ENCODE results near the gene IFT27. TPM values are rescaled to one million over a fixed set of nuclear protein-coding genes. Genes with fewer than 3 reads are reported as not detected.
A peak's percentile ranks its signal among the peaks of the same experiment; 100 is the strongest.

The IFT27 gene
- total RNA-seq, 1 donor from 2014 or later: 26.3 TPM

GRCh38 chr22:36765943-36766450 is 9.9 kb downstream of the IFT27 start:
- Mint-ChIP-seq H3K9me3 (no peaks in the 10 kb centered on the region), H3K27ac (no peak overlapping the region), H3K4me1 (peaks cover 2% of the 10 kb centered on the region), H3K36me3 (ENCODE audit: low read depth) (peaks cover 1% of the 10 kb centered on the region), H3K4me3 (no peak overlapping the region), H3K27me3 (no peaks in the 10 kb centered on the region)
- intact Hi-C loops (cut with micrococcal nuclease): no loop called here
- no peak for DNase-seq

- Mint-ChIP-seq H3K27me3 (no peaks in the 10 kb centered on the region), H3K9me3 (no peaks in the 10 kb centered on the region), H3K4me3 (no peak overlapping the region), H3K36me3 (ENCODE audit: low read depth) (peaks cover 1% of the 10 kb centered on the region), H3K27ac (no peak overlapping the region), H3K4me1 (peaks cover 2% of the 10 kb centered on the region)
- intact Hi-C loops (cut with micrococcal nuclease): no loop called here
- no peak for DNase-seq
Observed at GRCh38 chr22:36765131-36765942, 10.6 kb downstream of the IFT27 start.

DNA sequence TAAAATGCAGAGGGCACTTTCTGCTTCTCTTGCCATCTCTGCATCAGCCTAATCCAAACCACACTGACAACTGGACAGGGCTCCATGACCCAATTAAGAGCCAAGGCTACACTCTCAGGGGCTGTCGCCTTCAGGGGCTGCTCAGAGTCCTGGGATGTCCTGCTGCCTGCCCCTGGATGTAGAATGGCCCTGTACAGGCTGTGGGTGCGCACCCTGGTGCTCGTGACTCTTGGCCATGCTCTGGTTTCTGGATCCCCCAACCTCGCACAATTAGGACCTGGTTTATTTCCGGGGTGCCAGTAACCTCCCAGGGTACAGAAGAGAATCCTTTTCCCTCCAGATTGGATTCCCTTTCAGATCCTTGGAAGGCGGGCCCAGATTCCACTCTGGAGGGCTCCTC is 11.3 kb downstream of the IFT27 start:
- DNase-seq: no peak
- H3K4me3 Mint-ChIP-seq: no peak overlapping the region
- H3K27me3 Mint-ChIP-seq: no peaks in the 10 kb centered on the region
- H3K27ac Mint-ChIP-seq: no peak overlapping the region
- intact Hi-C loops (cut with micrococcal nuclease): no loop called here
- H3K4me1 Mint-ChIP-seq: peaks cover 2% of the 10 kb centered on the region
- no peaks in the 10 kb centered on the region for H3K9me3 Mint-ChIP-seq
- peaks cover 1% of the 10 kb centered on the region for H3K36me3 Mint-ChIP-seq (ENCODE audit: low read depth)

DNA sequence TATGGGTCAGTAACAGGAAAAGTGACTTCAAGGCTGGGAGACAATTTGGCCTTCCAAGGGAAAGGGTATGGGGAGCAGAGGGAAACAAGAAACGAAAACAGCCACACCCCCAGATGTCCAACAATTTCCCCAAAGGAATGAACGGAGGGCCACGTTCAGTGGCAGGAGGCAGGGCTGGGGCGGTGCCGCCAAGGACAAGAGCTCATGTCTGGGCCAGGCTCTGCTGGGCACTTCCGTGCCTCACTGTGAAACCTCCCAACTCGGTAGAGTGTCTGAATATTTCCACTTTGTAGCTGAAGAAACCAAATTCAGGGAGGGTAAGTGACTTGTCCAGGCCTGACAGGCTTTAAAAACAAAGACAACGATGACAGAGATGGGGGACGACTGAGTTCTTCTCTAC is 11.9 kb downstream of the IFT27 start:
- H3K27ac Mint-ChIP-seq: no peak overlapping the region
- H3K4me1 Mint-ChIP-seq: peaks cover 2% of the 10 kb centered on the region
- intact Hi-C loops (cut with micrococcal nuclease): no loop called here
- DNase-seq: no peak
- H3K9me3 Mint-ChIP-seq: no peaks in the 10 kb centered on the region
- no peak overlapping the region for H3K4me3 Mint-ChIP-seq
- H3K36me3 Mint-ChIP-seq (ENCODE audit: low read depth): peaks cover 1% of the 10 kb centered on the region
- H3K27me3 Mint-ChIP-seq: no peaks in the 10 kb centered on the region

- Mint-ChIP-seq H3K27me3 (no peaks in the 10 kb centered on the region), H3K27ac (no peak overlapping the region), H3K36me3 (ENCODE audit: low read depth) (peaks cover 1% of the 10 kb centered on the region), H3K4me3 (no peak overlapping the region), H3K9me3 (no peaks in the 10 kb centered on the region), H3K4me1 (peaks cover 2% of the 10 kb centered on the region)
- intact Hi-C loops (cut with micrococcal nuclease): no loop called here
- no peak for DNase-seq
Observed at GRCh38 chr22:36763576-36763975, 12.3 kb downstream of the IFT27 start.

- Mint-ChIP-seq H3K27me3 (no peaks in the 10 kb centered on the region), H3K4me3 (no peak overlapping the region), H3K27ac (no peak overlapping the region), H3K36me3 (ENCODE audit: low read depth) (peaks cover 1% of the 10 kb centered on the region), H3K9me3 (no peaks in the 10 kb centered on the region), H3K4me1 (peaks cover 2% of the 10 kb centered on the region)
- intact Hi-C loops (cut with micrococcal nuclease): no loop called here
- DNase-seq: no peak
Observed at GRCh38 chr22:36762687-36763260, 13.1 kb downstream of the IFT27 start.

GRCh38 chr22:36761553-36762240 is 14.2 kb downstream of the IFT27 start:
- Mint-ChIP-seq H3K4me3 (no peak overlapping the region), H3K36me3 (ENCODE audit: low read depth) (peaks cover 1% of the 10 kb centered on the region), H3K4me1 (peaks cover 2% of the 10 kb centered on the region), H3K27me3 (no peaks in the 10 kb centered on the region), H3K9me3 (no peaks in the 10 kb centered on the region), H3K27ac (no peak overlapping the region)
- intact Hi-C loops (cut with micrococcal nuclease): no loop called here
- DNase-seq: no peak

DNA sequence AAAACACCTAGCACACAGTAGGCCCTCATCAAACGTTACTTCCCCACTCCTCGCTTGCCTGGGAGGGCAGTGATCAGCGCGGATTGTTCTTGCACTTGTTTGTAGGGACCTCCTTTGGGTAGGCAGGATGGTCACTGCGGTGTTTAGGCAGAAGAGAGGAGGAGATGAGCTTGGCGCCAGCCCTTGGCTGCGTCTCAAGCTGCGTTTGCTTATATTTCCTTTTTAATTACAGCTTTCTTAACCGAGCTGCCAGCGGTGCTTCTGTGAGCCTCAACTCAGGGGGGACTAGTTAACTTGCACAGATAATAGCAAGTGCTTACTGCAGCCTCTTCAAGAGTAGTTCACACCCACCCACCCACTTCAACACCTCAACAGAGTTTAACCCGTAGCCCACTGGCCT is 15.1 kb downstream of the IFT27 start:
- intact Hi-C loops (cut with micrococcal nuclease): no loop called here
- Mint-ChIP-seq H3K27ac (no peak overlapping the region), H3K27me3 (no peaks in the 10 kb centered on the region), H3K36me3 (ENCODE audit: low read depth) (peaks cover 1% of the 10 kb centered on the region), H3K9me3 (no peaks in the 10 kb centered on the region), H3K4me1 (no peaks in the 10 kb centered on the region), H3K4me3 (no peak overlapping the region)
- DNase-seq: no peak

- Mint-ChIP-seq H3K4me3 (no peak overlapping the region), H3K27ac (no peak overlapping the region), H3K4me1 (no peaks in the 10 kb centered on the region), H3K36me3 (ENCODE audit: low read depth) (peaks cover 1% of the 10 kb centered on the region), H3K9me3 (no peaks in the 10 kb centered on the region), H3K27me3 (no peaks in the 10 kb centered on the region)
- DNase-seq: no peak
- intact Hi-C loops (cut with micrococcal nuclease): no loop called here
Observed at GRCh38 chr22:36759481-36760159, 16.3 kb downstream of the IFT27 start.

DNA sequence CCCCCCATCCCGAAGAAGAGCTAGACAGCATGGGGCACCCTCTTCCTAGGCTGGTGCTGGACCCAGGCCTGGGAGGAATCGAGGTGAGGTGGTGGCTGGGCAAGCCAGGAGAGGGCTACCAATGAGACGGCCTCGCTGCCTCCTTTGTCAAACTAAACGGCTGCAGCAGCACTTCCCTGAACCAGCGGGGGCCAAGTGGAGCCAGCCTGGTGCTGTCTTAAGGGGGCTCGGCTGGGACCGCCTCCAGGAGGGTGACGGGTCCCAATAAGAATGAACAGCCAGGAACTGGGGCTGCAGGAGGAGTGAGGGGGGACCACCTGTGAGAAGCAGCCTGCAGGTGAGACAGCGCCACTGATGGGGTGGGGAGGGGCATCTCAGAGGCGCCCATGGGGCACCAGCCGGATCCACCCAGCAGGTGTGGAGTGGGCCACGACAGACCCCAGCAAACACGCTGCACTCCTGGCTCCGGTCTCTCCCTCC is 17.1 kb downstream of the IFT27 start:
- H3K9me3 Mint-ChIP-seq: no peaks in the 10 kb centered on the region

DNA sequence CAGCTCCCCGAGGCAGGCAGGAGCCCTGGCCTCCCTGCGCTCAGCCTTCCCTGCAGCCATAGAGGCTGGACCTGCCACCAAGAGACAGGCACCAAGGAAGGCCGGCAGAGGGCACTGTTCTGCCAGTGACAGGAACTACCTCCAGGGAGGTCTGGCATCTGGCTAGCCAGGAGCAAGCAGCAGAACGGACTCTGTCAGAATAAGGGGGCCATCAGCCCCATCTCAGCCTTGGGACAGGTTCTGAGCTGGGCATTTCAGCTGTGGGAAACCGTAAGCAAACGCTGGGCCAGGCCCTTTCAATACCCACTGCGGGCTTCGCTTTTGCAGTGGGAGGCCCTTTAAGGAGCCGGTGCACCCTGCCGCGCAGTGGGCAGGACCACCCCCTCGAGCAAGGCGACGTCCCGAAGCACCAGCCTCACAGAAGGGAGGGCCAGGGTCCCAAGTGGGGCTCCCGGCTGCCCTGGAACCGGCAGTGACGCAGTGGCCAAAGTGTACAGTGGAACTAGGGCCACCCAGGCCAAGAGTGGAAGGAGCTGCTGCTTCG is 18.2 kb downstream of the IFT27 start:
- H3K27ac Mint-ChIP-seq: no peak overlapping the region
- intact Hi-C loops (cut with micrococcal nuclease): loop anchor here (2.0 kb wide), 1 partner anchor 221 kb away; no protein-coding TSS in a partner anchor
- peaks cover 1% of the 10 kb centered on the region for H3K36me3 Mint-ChIP-seq (ENCODE audit: low read depth)
- H3K4me3 Mint-ChIP-seq: no peak overlapping the region
- H3K4me1 Mint-ChIP-seq: no peaks in the 10 kb centered on the region
- peaks cover 4% of the 10 kb centered on the region for H3K27me3 Mint-ChIP-seq
- peak; percentile 93 for DNase-seq
- H3K9me3 Mint-ChIP-seq: no peaks in the 10 kb centered on the region

More for the DNA sequence above, 17.1 kb downstream of the IFT27 start:
- peaks cover 1% of the 10 kb centered on the region for H3K27me3 Mint-ChIP-seq
- intact Hi-C loops (cut with micrococcal nuclease): no loop called here
- no peak overlapping the region for H3K4me3 Mint-ChIP-seq
- H3K36me3 Mint-ChIP-seq (ENCODE audit: low read depth): peaks cover 1% of the 10 kb centered on the region
- H3K4me1 Mint-ChIP-seq: no peaks in the 10 kb centered on the region
- no peak overlapping the region for H3K27ac Mint-ChIP-seq
- DNase-seq: no peak

GRCh38 chr22:36756746-36757655 is 18.9 kb downstream of the IFT27 start:
- H3K4me1 Mint-ChIP-seq: no peaks in the 10 kb centered on the region

More at GRCh38 chr22:36756746-36757655, 18.9 kb downstream of the IFT27 start:
- DNase-seq: no peak
- Mint-ChIP-seq H3K4me3 (no peak overlapping the region), H3K27me3 (peaks cover 4% of the 10 kb centered on the region), H3K36me3 (ENCODE audit: low read depth) (no peaks in the 10 kb centered on the region), H3K27ac (no peak overlapping the region), H3K9me3 (no peaks in the 10 kb centered on the region)
- intact Hi-C loops (cut with micrococcal nuclease): loop anchor here (2.0 kb wide), 1 partner anchor 222 kb away; no protein-coding TSS in a partner anchor
